WI38 (cell line): ENCODE results near the gene ABHD17A.
A peak's percentile ranks its signal among the peaks of the same experiment; 100 is the strongest.
"Not testable (repeated sequence)": the region's sequence is repeated elsewhere in the genome, so short reads cannot be mapped to it uniquely, and the experiment has no call there.

ENCODE experiments used
- H3K4me3 ChIP-seq: 2 replicates; pipeline ENCODE4 v1.5.1; 2011; ENCODE audit warnings: low read depth, mild to moderate bottlenecking, control low read depth, low read length
- CTCF ChIP-seq: IDR thresholded peaks from 2 replicates; pipeline ENCODE4 v1.5.1; 2012; ENCODE audit warnings: low read depth, mild to moderate bottlenecking, control low read depth, low read length

Gene ABHD17A

GRCh38 chr19:1884719-1885334 lies 469 bp downstream of the ABHD17A start:
- H3K4me3 ChIP-seq, result peak overlapping the region; percentile 96
- TF ChIP-seq CTCF, result no peak

GRCh38 chr19:1884291-1884718 lies 991 bp downstream of the ABHD17A start:
- no peak for TF ChIP-seq CTCF

GRCh38 chr19:1883784-1884183 lies 1.5 kb downstream of the ABHD17A start:
- peak overlapping the region; percentile 96 for H3K4me3 ChIP-seq
- TF ChIP-seq CTCF, result no peak

More at GRCh38 chr19:1884291-1884718, 991 bp downstream of the ABHD17A start:
- H3K4me3 ChIP-seq, result peak overlapping the region; percentile 96

GRCh38 chr19:1882786-1883692 lies 2.3 kb downstream of the ABHD17A start:
- peak overlapping the region; percentile 96; the same call in 1 of the 2 replicates for H3K4me3 ChIP-seq
- TF ChIP-seq CTCF, result no peak

GRCh38 chr19:1882089-1882785 lies 3.1 kb downstream of the ABHD17A start:
- no peak overlapping the region for H3K4me3 ChIP-seq
- TF ChIP-seq CTCF, result no peak

- H3K4me3 ChIP-seq, result not testable (repeated sequence)
Observed at GRCh38 chr19:1881393-1882088, 3.8 kb downstream of the ABHD17A start.
